ENCODE data around the gene HSPA1B. TPM values are rescaled to one million over a fixed set of nuclear protein-coding genes. Genes with fewer than 3 reads are reported as not detected.
"Not testable (repeated sequence)": the region's sequence is repeated elsewhere in the genome, so short reads cannot be mapped to it uniquely, and the experiment has no call there.

The HSPA1B gene
- total RNA-seq, 1 donor from 2014 or later: 132 TPM

DNA sequence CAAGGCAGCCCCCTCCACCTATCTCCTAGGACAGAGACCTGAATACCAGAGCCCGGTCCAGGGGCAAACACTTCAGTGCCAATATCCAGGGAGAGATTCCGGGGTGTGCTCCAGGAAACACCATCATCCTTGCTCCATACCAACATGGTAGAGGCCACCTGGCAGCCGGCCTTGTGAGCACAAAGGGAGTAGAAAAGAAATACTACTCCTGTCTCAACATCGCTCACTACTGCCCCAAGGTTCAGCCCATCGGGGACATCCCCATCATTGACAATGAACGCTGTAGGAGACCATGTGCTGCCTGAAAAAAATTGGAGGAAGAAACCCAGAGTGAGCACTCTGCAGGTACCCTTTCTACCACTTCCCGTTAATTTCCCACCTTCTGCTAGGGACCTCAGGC, 33.6 kb downstream of the HSPA1B start:
- no peaks in the 10 kb centered on the region for H3K9me3 Mint-ChIP-seq
- no peaks in the 10 kb centered on the region for H3K27me3 Mint-ChIP-seq
- H3K27ac Mint-ChIP-seq: no peak overlapping the region
- DNase-seq (ENCODE audit: extremely low spot score, unreplicated experiment): no peak
- peak overlapping the region; percentile 66 for H3K4me3 Mint-ChIP-seq
- H3K4me1 Mint-ChIP-seq (ENCODE audit: unreplicated experiment): peaks cover 23% of the 10 kb centered on the region
- TF ChIP-seq, protein P1, sequence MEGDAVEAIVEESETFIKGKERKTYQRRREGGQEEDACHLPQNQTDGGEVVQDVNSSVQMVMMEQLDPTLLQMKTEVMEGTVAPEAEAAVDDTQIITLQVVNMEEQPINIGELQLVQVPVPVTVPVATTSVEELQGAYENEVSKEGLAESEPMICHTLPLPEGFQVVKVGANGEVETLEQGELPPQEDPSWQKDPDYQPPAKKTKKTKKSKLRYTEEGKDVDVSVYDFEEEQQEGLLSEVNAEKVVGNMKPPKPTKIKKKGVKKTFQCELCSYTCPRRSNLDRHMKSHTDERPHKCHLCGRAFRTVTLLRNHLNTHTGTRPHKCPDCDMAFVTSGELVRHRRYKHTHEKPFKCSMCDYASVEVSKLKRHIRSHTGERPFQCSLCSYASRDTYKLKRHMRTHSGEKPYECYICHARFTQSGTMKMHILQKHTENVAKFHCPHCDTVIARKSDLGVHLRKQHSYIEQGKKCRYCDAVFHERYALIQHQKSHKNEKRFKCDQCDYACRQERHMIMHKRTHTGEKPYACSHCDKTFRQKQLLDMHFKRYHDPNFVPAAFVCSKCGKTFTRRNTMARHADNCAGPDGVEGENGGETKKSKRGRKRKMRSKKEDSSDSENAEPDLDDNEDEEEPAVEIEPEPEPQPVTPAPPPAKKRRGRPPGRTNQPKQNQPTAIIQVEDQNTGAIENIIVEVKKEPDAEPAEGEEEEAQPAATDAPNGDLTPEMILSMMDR (conservative IDR thresholded peaks at IDR 0.05): no peak
- H3K36me3 Mint-ChIP-seq: peaks cover 5% of the 10 kb centered on the region

DNA sequence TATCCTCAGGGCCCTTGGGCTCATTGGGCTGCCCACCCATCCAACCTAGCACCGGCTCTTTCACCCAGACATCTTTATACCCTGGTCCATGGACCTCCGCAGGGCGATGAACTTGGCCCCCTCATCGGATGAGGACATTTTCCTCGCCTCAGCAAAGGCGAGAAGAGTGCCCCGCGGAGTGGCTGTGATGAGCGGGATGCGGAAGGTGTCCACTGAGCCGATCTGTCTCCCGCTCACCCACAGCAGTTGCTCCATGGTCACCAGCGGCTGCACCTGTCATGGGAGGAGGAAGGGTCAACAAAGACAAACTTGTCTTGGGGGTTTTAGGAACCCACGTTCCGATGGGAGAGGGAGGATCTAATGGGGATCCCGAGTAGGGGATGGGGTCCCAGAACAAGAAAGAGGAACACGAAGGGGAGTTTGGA, 34.4 kb downstream of the HSPA1B start:
- H3K36me3 Mint-ChIP-seq: peaks cover 5% of the 10 kb centered on the region
- TF ChIP-seq, protein P1 (conservative IDR thresholded peaks at IDR 0.05): no peak
- no peak for DNase-seq (ENCODE audit: extremely low spot score, unreplicated experiment)
- no peaks in the 10 kb centered on the region for H3K9me3 Mint-ChIP-seq
- peak overlapping the region; percentile 94 for H3K4me3 Mint-ChIP-seq
- peaks cover 23% of the 10 kb centered on the region for H3K4me1 Mint-ChIP-seq (ENCODE audit: unreplicated experiment)
- H3K27me3 Mint-ChIP-seq: no peaks in the 10 kb centered on the region
- peak overlapping the region; percentile 95 for H3K27ac Mint-ChIP-seq

DNA sequence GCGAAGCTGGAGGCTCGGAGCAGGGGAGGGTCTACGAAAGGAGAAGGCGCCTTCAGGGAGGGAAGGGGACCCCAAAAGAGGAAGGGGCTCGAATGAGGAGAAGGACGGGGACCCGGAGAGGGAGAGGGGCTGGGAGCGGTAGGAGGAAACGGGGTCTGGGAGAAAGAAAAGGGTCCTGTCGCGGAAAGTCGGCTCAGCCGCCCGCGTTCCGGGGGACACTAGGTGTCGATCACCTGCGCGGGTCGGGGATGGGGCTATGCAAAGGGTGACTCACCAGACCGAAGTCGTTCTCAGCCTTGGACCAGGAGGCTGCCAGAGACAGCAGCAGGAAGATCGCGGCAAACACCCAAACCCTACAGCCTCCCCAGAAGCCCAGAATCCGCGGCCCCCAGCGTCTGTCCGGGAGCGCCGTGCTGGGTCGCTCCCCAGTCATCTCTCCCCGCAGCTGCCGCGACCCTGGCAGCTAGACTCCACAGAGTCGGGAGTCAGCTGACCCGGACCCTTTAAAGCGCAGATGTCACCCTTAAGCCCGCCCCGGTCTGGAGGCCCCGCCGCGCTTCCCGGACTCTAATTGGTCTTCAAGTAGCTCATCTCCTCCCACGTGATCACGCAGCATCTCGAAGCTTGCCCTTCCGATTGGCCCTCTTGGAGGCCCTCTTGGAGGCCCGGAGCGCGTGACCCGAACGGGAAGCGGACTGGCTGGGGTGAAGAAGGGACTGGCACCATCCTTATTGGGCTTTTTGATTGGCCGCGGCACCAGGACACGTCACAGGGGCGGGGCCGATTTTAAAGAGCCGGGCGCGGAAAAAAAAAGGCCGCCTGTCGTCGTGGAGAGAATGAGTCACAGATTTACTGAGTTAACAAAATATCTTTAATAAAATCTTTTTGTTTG, 35.1 kb downstream of the HSPA1B start, which contains the start of gene NEU1:
TSS of gene NEU1 (minus strand) at position 478 of the 892 bp plus-strand sequence. CDS start at position 433, 45 bp downstream.
- peak; percentile 98 for DNase-seq (ENCODE audit: extremely low spot score, unreplicated experiment)
- no peaks in the 10 kb centered on the region for H3K9me3 Mint-ChIP-seq

DNA sequence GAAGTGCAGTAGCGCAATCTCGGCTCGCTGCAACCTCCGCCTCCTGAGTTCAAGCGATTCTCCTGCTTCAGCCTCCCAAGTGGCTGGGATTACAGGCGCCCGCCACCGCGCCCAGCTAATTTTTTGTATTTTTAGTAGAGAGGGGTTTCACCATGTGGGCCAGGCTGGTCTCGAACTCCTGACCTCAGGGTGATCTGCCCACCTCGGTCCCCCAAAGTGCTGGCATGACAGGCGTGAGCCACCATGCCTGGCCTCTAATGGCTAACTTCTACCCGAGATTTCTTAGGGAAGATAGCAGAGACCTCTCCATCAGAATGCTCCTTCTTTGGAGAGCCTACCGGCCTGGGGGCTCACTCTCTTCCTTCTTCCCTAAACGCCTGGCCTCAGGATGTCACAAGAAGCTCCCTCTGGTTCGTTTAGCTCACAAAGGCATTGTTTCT, 36.6 kb downstream of the HSPA1B start:
- H3K27ac Mint-ChIP-seq: peak overlapping the region; percentile 95
- H3K4me3 Mint-ChIP-seq: peak overlapping the region; percentile 94
- H3K9me3 Mint-ChIP-seq; DNase-seq (ENCODE audit: extremely low spot score, unreplicated experiment); H3K36me3 Mint-ChIP-seq; H3K27me3 Mint-ChIP-seq: not testable (repeated sequence)
- TF ChIP-seq, protein P1 (conservative IDR thresholded peaks at IDR 0.05): peak; percentile 2
- peaks cover 23% of the 10 kb centered on the region for H3K4me1 Mint-ChIP-seq (ENCODE audit: unreplicated experiment)

More for the DNA sequence above, 35.1 kb downstream of the HSPA1B start, which contains the start of gene NEU1:
- Mint-ChIP-seq H3K36me3 (peaks cover 1% of the 10 kb centered on the region), H3K27ac (peak within 1 kb of the TSS; percentile 95), H3K4me1 (ENCODE audit: unreplicated experiment) (peaks cover 23% of the 10 kb centered on the region), H3K27me3 (no peaks in the 10 kb centered on the region), H3K4me3 (peak within 1 kb of the TSS; percentile 94)
- TF ChIP-seq, protein P1 (conservative IDR thresholded peaks at IDR 0.05): no peak

DNA sequence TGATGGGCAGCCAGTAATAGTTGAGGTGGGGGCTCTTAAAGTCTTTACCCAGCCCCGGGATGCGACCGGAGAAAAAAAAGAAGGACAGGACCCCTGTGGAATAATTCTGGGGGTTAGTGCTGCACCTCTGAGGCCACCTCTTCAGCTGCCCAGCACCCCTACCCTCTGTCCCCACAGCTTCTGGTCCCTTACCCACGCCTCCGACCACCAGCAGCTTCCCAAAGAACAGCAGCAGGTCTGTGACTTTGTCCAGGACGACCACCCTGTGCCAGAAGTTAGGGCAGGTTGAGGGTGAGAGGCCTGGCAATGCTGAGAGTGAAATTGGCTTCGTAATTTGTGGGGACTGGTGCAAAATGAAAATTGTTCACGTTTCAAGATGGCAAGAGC, 37.3 kb downstream of the HSPA1B start:
- Mint-ChIP-seq H3K27ac (peak overlapping the region; percentile 69), H3K36me3 (no peaks in the 10 kb centered on the region), H3K4me1 (ENCODE audit: unreplicated experiment) (peaks cover 23% of the 10 kb centered on the region), H3K4me3 (peak overlapping the region; percentile 24), H3K9me3 (no peaks in the 10 kb centered on the region), H3K27me3 (no peaks in the 10 kb centered on the region)
- TF ChIP-seq, protein P1 (conservative IDR thresholded peaks at IDR 0.05): no peak
- DNase-seq (ENCODE audit: extremely low spot score, unreplicated experiment): no peak

Data from type B pancreatic cell (in vitro differentiated cells).